IPS DF 4.7 (cell line): Measurements from ENCODE around the gene CCDC116.
"Not testable (repeated sequence)": the region's sequence is repeated elsewhere in the genome, so short reads cannot be mapped to it uniquely, and the experiment has no call there.

Source experiments
- DNase-seq: peaks from one replicate; pipeline ENCODE4 v3.0.0-alpha.2; 2013; ENCODE audit warnings: low spot score; ENCODE audit errors: extremely low read depth

CCDC116 gene

GRCh38 chr22:21650823-21651520 is 18.4 kb downstream of the CCDC116 start:
- no peak for DNase-seq

- no peak for DNase-seq
These were observed 19.0 kb downstream of the CCDC116 start for GRCh38 chr22:21651521-21652009.

- DNase-seq: no peak
These were observed 19.5 kb downstream of the CCDC116 start for GRCh38 chr22:21652010-21652546.

GRCh38 chr22:21652547-21653545 is 20.3 kb downstream of the CCDC116 start:
- DNase-seq: no peak

- DNase-seq: no peak
These were observed 24.4 kb downstream of the CCDC116 start for GRCh38 chr22:21657020-21657359.

- no peak for DNase-seq
These were observed 24.9 kb downstream of the CCDC116 start for GRCh38 chr22:21657360-21658032.

- no peak for DNase-seq
These were observed 27.4 kb downstream of the CCDC116 start for GRCh38 chr22:21659864-21660525.

GRCh38 chr22:21660904-21661303 is 28.3 kb downstream of the CCDC116 start:
- no peak for DNase-seq

GRCh38 chr22:21661991-21662390 is 29.4 kb downstream of the CCDC116 start:
- DNase-seq: no peak

- no peak for DNase-seq
These were observed 31.2 kb downstream of the CCDC116 start for GRCh38 chr22:21663738-21664137.

- no peak for DNase-seq
These were observed 32.7 kb downstream of the CCDC116 start for GRCh38 chr22:21665047-21665851.

GRCh38 chr22:21666786-21667185 is 34.2 kb downstream of the CCDC116 start:
- no peak for DNase-seq

- no peak for DNase-seq
These were observed 36.5 kb downstream of the CCDC116 start for GRCh38 chr22:21669026-21669425.

GRCh38 chr22:21672107-21672629 is 39.6 kb downstream of the CCDC116 start:
- DNase-seq: no peak

- DNase-seq: no peak
These were observed 41.2 kb downstream of the CCDC116 start for GRCh38 chr22:21673534-21674321.

- no peak for DNase-seq
These were observed 42.2 kb downstream of the CCDC116 start for GRCh38 chr22:21674638-21675245.

- no peak for DNase-seq
These were observed 45.3 kb downstream of the CCDC116 start for GRCh38 chr22:21677606-21678443.

GRCh38 chr22:21678842-21679241 is 46.3 kb downstream of the CCDC116 start:
- DNase-seq: not testable (repeated sequence)
